HL-60 (cell line): ENCODE data around the gene CREB5.

Experiments used
- DNase-seq, 2 experiments: peaks; one replicate each; pipeline ENCODE4 v3.0.0-alpha.2; 2010 to 2020; ENCODE audit warnings: low read depth in 1 of 2, low spot score in 1 of 2
- H3K27ac ChIP-seq: fragments of 250-450 bp; sonication (Bioruptor Pico); replicated peaks from 2 replicates; pipeline ENCODE4 v1.5.1; 2020; ENCODE audit warnings: mild to moderate bottlenecking, moderate library complexity
- H3K27me3 ChIP-seq: fragments of 250-450 bp; sonication (Bioruptor Pico); 2 replicates; pipeline ENCODE4 v1.5.1; 2021; ENCODE audit warnings: mild to moderate bottlenecking, moderate library complexity; ENCODE audit not compliant: insufficient read depth, poor library complexity, severe bottlenecking
- H3K4me3 ChIP-seq: replicated peaks from 2 replicates; pipeline ENCODE4 v1.5.1; 2011; ENCODE audit warnings: mild to moderate bottlenecking, control low read depth, low read length; ENCODE audit not compliant: insufficient read depth
- CTCF ChIP-seq: IDR thresholded peaks from one replicate; pipeline ENCODE4 v1.5.1; 2011; ENCODE audit warnings: low read length, control low read depth, inconsistent platforms; ENCODE audit not compliant: insufficient read depth
- GABPA ChIP-seq: IDR thresholded peaks from 2 replicates; pipeline ENCODE4 v1.6.1; 2012; ENCODE audit warnings: low read depth
- POLR2AphosphoS5 ChIP-seq: IDR thresholded peaks from 2 replicates; pipeline ENCODE4 v1.6.1; 2012; ENCODE audit warnings: low read depth
- SPI1 ChIP-seq: IDR thresholded peaks from 2 replicates; pipeline ENCODE4 v1.6.1; 2012; ENCODE audit warnings: low read depth, mild to moderate bottlenecking, borderline replicate concordance
- TF ChIP-seq, protein P1 (sequence below): IDR thresholded peaks from 2 replicates; pipeline ENCODE4 v1.6.1; 2012; ENCODE audit warnings: low read depth; ENCODE audit not compliant: insufficient replicate concordance

CREB5 gene

GRCh38 chr7:28599411-28599810 is 187.1 kb downstream of the CREB5 start:
- no peak overlapping the region for H3K4me3 ChIP-seq
- H3K27me3 ChIP-seq, result no peaks in the 10 kb centered on the region
- H3K27ac ChIP-seq, result no peak overlapping the region
- DNase-seq, result no peak
- no peak for TF ChIP-seq POLR2AphosphoS5
- TF ChIP-seq GABPA, result no peak
- TF ChIP-seq, protein P1, sequence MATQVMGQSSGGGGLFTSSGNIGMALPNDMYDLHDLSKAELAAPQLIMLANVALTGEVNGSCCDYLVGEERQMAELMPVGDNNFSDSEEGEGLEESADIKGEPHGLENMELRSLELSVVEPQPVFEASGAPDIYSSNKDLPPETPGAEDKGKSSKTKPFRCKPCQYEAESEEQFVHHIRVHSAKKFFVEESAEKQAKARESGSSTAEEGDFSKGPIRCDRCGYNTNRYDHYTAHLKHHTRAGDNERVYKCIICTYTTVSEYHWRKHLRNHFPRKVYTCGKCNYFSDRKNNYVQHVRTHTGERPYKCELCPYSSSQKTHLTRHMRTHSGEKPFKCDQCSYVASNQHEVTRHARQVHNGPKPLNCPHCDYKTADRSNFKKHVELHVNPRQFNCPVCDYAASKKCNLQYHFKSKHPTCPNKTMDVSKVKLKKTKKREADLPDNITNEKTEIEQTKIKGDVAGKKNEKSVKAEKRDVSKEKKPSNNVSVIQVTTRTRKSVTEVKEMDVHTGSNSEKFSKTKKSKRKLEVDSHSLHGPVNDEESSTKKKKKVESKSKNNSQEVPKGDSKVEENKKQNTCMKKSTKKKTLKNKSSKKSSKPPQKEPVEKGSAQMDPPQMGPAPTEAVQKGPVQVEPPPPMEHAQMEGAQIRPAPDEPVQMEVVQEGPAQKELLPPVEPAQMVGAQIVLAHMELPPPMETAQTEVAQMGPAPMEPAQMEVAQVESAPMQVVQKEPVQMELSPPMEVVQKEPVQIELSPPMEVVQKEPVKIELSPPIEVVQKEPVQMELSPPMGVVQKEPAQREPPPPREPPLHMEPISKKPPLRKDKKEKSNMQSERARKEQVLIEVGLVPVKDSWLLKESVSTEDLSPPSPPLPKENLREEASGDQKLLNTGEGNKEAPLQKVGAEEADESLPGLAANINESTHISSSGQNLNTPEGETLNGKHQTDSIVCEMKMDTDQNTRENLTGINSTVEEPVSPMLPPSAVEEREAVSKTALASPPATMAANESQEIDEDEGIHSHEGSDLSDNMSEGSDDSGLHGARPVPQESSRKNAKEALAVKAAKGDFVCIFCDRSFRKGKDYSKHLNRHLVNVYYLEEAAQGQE, result no peak
- no peak for TF ChIP-seq SPI1
- TF ChIP-seq CTCF, result no peak

DNA sequence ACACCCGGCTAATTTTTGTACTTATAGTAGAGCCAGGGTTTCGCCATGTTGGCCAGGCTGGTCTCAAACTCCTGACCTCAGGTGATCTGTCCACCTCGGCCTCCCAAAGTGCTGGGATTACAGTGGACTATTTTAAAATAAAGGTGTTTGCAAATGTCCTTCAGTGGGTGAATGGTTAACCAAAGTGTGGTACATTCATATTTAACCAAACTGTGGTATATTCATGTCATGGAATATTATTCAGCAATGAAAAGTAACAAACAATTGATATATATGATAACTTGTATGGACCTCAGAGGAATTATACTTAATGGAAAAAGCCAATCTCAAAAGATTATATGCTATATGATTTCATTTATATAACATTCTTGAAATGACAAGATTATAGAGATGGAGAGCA is 190.0 kb downstream of the CREB5 start:
- H3K4me3 ChIP-seq, result no peak overlapping the region
- TF ChIP-seq POLR2AphosphoS5 (no peak), CTCF (no peak), SPI1 (no peak), GABPA (no peak)
- TF ChIP-seq, protein P1, result no peak
- no peak for DNase-seq

GRCh38 chr7:28605427-28606085 is 193.2 kb downstream of the CREB5 start:
- no peak for DNase-seq
- H3K4me3 ChIP-seq, result no peak overlapping the region
- H3K27me3 ChIP-seq, result no peaks in the 10 kb centered on the region
- TF ChIP-seq SPI1 (no peak), CTCF (no peak), POLR2AphosphoS5 (no peak), GABPA (no peak)
- TF ChIP-seq, protein P1, result no peak
- no peak overlapping the region for H3K27ac ChIP-seq

More for the DNA sequence above, 190.0 kb downstream of the CREB5 start:
- Histone ChIP-seq H3K27ac (no peak overlapping the region), H3K27me3 (no peaks in the 10 kb centered on the region)
